SH-SY5Y (cell line): ENCODE data around the gene ZEB1.

Experiments
- GATA2 ChIP-seq: IDR thresholded peaks from 2 replicates; pipeline ENCODE4 v1.6.1; 2011; ENCODE audit warnings: mild to moderate bottlenecking, low read depth, low read length
- GATA3 ChIP-seq: IDR thresholded peaks from 2 replicates; pipeline ENCODE4 v1.6.1; 2011; ENCODE audit warnings: low read depth, mild to moderate bottlenecking, low read length, moderate library complexity

- TF ChIP-seq GATA2 = peak; percentile 36; the same call in 1 of the 2 replicates
- peak; percentile 64; the same call in 1 of the 2 replicates for TF ChIP-seq GATA3
These were observed 28.7 kb downstream of the ZEB1 start for GRCh38 chr10:31347705-31348104.
